Activated CD8-positive, alpha-beta memory T cell treated with anti-CD3 and anti-CD28 coated beads, Interleukin-2, amount 10 ng/mL, durations not matched to agents 7 days and 5 days (primary cell): ENCODE measurements around the gene THOC5. TPM values are rescaled to one million over a fixed set of nuclear protein-coding genes. Genes with fewer than 3 reads are reported as not detected.

ENCODE experiments used
- ATAC-seq: fragments of 150-1000 bp; cut with Tn5 transposase; one replicate; pipeline ENCODE4 v1.10.0; 2021; ENCODE audit warnings: moderate library complexity
- CTCF ChIA-PET: fragments of 350-600 bp; sonication (Branson Sonifier 250); formaldehyde crosslinking; loops from one replicate; lab custom pipeline; 2021; ENCODE audit warnings: antibody characterized with exemption; lab: Charles Lee
- DNase-seq: peaks from one replicate; pipeline ENCODE4 v3.0.0-alpha.2; 2020
- H3K27ac Mint-ChIP-seq: one replicate; pipeline ENCODE4 v1.8.0; 2021; ENCODE audit warnings: mild to moderate bottlenecking, mixed read lengths
- H3K27me3 Mint-ChIP-seq: one replicate; pipeline ENCODE4 v1.8.0; 2021; ENCODE audit warnings: mixed read lengths
- H3K36me3 Mint-ChIP-seq: one replicate; pipeline ENCODE4 v1.8.0; 2021; ENCODE audit warnings: mild to moderate bottlenecking, mixed read lengths
- H3K4me1 Mint-ChIP-seq: one replicate; pipeline ENCODE4 v1.8.0; 2021; ENCODE audit warnings: mixed read lengths
- H3K4me3 Mint-ChIP-seq: one replicate; pipeline ENCODE4 v1.8.0; 2021; ENCODE audit warnings: mild to moderate bottlenecking, moderate library complexity, mixed read lengths
- H3K9me3 Mint-ChIP-seq: one replicate; pipeline ENCODE4 v1.8.0; 2022; ENCODE audit warnings: low read depth, mixed read lengths
- total RNA-seq, 2 experiments: library from RNA; stranded (reverse); gene quantifications; one replicate each; pipeline ENCODE4 v1.2.3, GENCODE V29; 2021

The THOC5 gene
- total RNA-seq, 2 experiments from 2014 or later: 57.5 to 62.9 TPM

GRCh38 chr22:29484642-29485041 is 68.9 kb downstream of the THOC5 start:
- Mint-ChIP-seq H3K9me3 (no peaks in the 10 kb centered on the region), H3K36me3 (peaks cover 2% of the 10 kb centered on the region), H3K27ac (no peak overlapping the region), H3K4me3 (no peak overlapping the region), H3K4me1 (peaks cover 9% of the 10 kb centered on the region), H3K27me3 (peaks cover 16% of the 10 kb centered on the region)
- no peak for ATAC-seq
- CTCF ChIA-PET: interaction anchor here (1.2 kb wide), 1 partner anchor 14 kb away, joined by 4 read pairs; no protein-coding TSS in a partner anchor
- no peak for DNase-seq

GRCh38 chr22:29483254-29483653 is 70.3 kb downstream of the THOC5 start:
- Mint-ChIP-seq H3K4me1 (peaks cover 13% of the 10 kb centered on the region), H3K36me3 (peaks cover 3% of the 10 kb centered on the region), H3K27me3 (peaks cover 29% of the 10 kb centered on the region), H3K4me3 (no peak overlapping the region), H3K27ac (no peak overlapping the region), H3K9me3 (no peaks in the 10 kb centered on the region)
- ATAC-seq (no peak), DNase-seq (no peak)
- CTCF ChIA-PET: interaction anchor here (0.8 to 2.0 kb wide), 3 partner anchors 10 to 85 kb away, joined by 3 to 11 read pairs (median 3); no protein-coding TSS in a partner anchor

GRCh38 chr22:29482726-29483125 is 70.8 kb downstream of the THOC5 start:
- Mint-ChIP-seq H3K9me3 (no peaks in the 10 kb centered on the region), H3K36me3 (peaks cover 3% of the 10 kb centered on the region), H3K27me3 (peaks cover 35% of the 10 kb centered on the region), H3K4me3 (no peak overlapping the region), H3K27ac (no peak overlapping the region), H3K4me1 (peaks cover 13% of the 10 kb centered on the region)
- DNase-seq (no peak), ATAC-seq (no peak)
- CTCF ChIA-PET: interaction anchor here (1.4 to 2.0 kb wide), 3 partner anchors 10 to 42 kb away, joined by 3 to 11 read pairs (median 4); no protein-coding TSS in a partner anchor

GRCh38 chr22:29482253-29482652 is 71.3 kb downstream of the THOC5 start:
- H3K27ac Mint-ChIP-seq: no peak overlapping the region
- no peak overlapping the region for H3K4me3 Mint-ChIP-seq
- CTCF ChIA-PET: interaction anchor here (1.4 to 2.0 kb wide), 3 partner anchors 9 to 42 kb away, joined by 3 to 11 read pairs (median 4); no protein-coding TSS in a partner anchor
- H3K27me3 Mint-ChIP-seq: peaks cover 37% of the 10 kb centered on the region
- peaks cover 13% of the 10 kb centered on the region for H3K4me1 Mint-ChIP-seq
- no peak for DNase-seq
- no peaks in the 10 kb centered on the region for H3K9me3 Mint-ChIP-seq
- ATAC-seq: no peak
- H3K36me3 Mint-ChIP-seq: peaks cover 3% of the 10 kb centered on the region

GRCh38 chr22:29481265-29482000 is 72.1 kb downstream of the THOC5 start:
- H3K4me3 Mint-ChIP-seq: peak overlapping the region; percentile 68
- H3K27me3 Mint-ChIP-seq: peaks cover 40% of the 10 kb centered on the region
- peaks cover 3% of the 10 kb centered on the region for H3K36me3 Mint-ChIP-seq

GRCh38 chr22:29480512-29481264 is 72.9 kb downstream of the THOC5 start:
- peaks cover 40% of the 10 kb centered on the region for H3K27me3 Mint-ChIP-seq
- H3K4me3 Mint-ChIP-seq: peak overlapping the region; percentile 68
- peak; percentile 84 for ATAC-seq
- no peaks in the 10 kb centered on the region for H3K9me3 Mint-ChIP-seq
- peak overlapping the region; percentile 41 for H3K27ac Mint-ChIP-seq
- H3K36me3 Mint-ChIP-seq: peaks cover 3% of the 10 kb centered on the region
- DNase-seq: peak; percentile 73
- H3K4me1 Mint-ChIP-seq: peaks cover 13% of the 10 kb centered on the region
- CTCF ChIA-PET: interaction anchor here (0.7 kb wide), 1 partner anchor 42 kb away, joined by 3 read pairs; no protein-coding TSS in a partner anchor

More at GRCh38 chr22:29481265-29482000, 72.1 kb downstream of the THOC5 start:
- CTCF ChIA-PET: interaction anchor here (1.5 to 2.0 kb wide), 2 partner anchors 10 to 43 kb away, joined by 4 to 11 read pairs; no protein-coding TSS in a partner anchor
- no peak for ATAC-seq
- peak overlapping the region; percentile 57 for H3K27ac Mint-ChIP-seq
- H3K4me1 Mint-ChIP-seq: peaks cover 13% of the 10 kb centered on the region
- H3K9me3 Mint-ChIP-seq: no peaks in the 10 kb centered on the region
- DNase-seq: no peak

GRCh38 chr22:29480262-29480511 is 73.4 kb downstream of the THOC5 start:
- CTCF ChIA-PET: interaction anchor here (0.7 kb wide), 1 partner anchor 41 kb away, joined by 3 read pairs; no protein-coding TSS in a partner anchor
- Mint-ChIP-seq H3K9me3 (no peaks in the 10 kb centered on the region), H3K4me1 (peaks cover 13% of the 10 kb centered on the region), H3K36me3 (peaks cover 3% of the 10 kb centered on the region), H3K27me3 (peaks cover 40% of the 10 kb centered on the region), H3K27ac (no peak overlapping the region), H3K4me3 (no peak overlapping the region)
- ATAC-seq: no peak
- DNase-seq: no peak

- H3K27me3 Mint-ChIP-seq: peaks cover 40% of the 10 kb centered on the region
- CTCF ChIA-PET: no interaction called here
- H3K4me3 Mint-ChIP-seq: peak within 1 kb of the TSS; percentile 68
- no peak for ATAC-seq
- DNase-seq: no peak
- H3K4me1 Mint-ChIP-seq: peaks cover 13% of the 10 kb centered on the region
- no peak within 1 kb of the TSS for H3K27ac Mint-ChIP-seq
- H3K9me3 Mint-ChIP-seq: no peaks in the 10 kb centered on the region
- peaks cover 3% of the 10 kb centered on the region for H3K36me3 Mint-ChIP-seq
Measured at GRCh38 chr22:29479417-29480261, 73.9 kb downstream of the THOC5 start, which contains the start of gene NEFH. Gene NEFH, plus strand, starts transcription at chr22:29480218. Its CDS starts 45 bp downstream, at chr22:29480263.

GRCh38 chr22:29478326-29479276 is 75.0 kb downstream of the THOC5 start:
- DNase-seq (no peak), ATAC-seq (no peak)
- H3K36me3 Mint-ChIP-seq: peaks cover 3% of the 10 kb centered on the region
- H3K4me1 Mint-ChIP-seq: peaks cover 13% of the 10 kb centered on the region
- CTCF ChIA-PET: no interaction called here
- H3K27ac Mint-ChIP-seq: no peak overlapping the region
- H3K27me3 Mint-ChIP-seq: peaks cover 43% of the 10 kb centered on the region
- H3K9me3 Mint-ChIP-seq: no peaks in the 10 kb centered on the region
- no peak overlapping the region for H3K4me3 Mint-ChIP-seq

GRCh38 chr22:29477723-29478318 is 75.7 kb downstream of the THOC5 start:
- no peak for DNase-seq
- Mint-ChIP-seq H3K36me3 (peaks cover 3% of the 10 kb centered on the region), H3K4me3 (no peak overlapping the region), H3K27me3 (peaks cover 43% of the 10 kb centered on the region), H3K27ac (no peak overlapping the region), H3K4me1 (peaks cover 13% of the 10 kb centered on the region), H3K9me3 (no peaks in the 10 kb centered on the region)
- CTCF ChIA-PET: no interaction called here
- no peak for ATAC-seq

- CTCF ChIA-PET: no interaction called here
- no peak for ATAC-seq
- peaks cover 3% of the 10 kb centered on the region for H3K36me3 Mint-ChIP-seq
- H3K4me3 Mint-ChIP-seq: no peak overlapping the region
- H3K27ac Mint-ChIP-seq: no peak overlapping the region
- DNase-seq: no peak
- H3K4me1 Mint-ChIP-seq: peaks cover 6% of the 10 kb centered on the region
- peaks cover 33% of the 10 kb centered on the region for H3K27me3 Mint-ChIP-seq
- H3K9me3 Mint-ChIP-seq: no peaks in the 10 kb centered on the region
Measured at GRCh38 chr22:29476116-29476515, 77.4 kb downstream of the THOC5 start.

GRCh38 chr22:29475550-29475949 is 78.0 kb downstream of the THOC5 start:
- no peak for ATAC-seq
- H3K36me3 Mint-ChIP-seq: peaks cover 3% of the 10 kb centered on the region
- H3K9me3 Mint-ChIP-seq: no peaks in the 10 kb centered on the region
- peaks cover 30% of the 10 kb centered on the region for H3K27me3 Mint-ChIP-seq
- H3K27ac Mint-ChIP-seq: no peak overlapping the region
- H3K4me1 Mint-ChIP-seq: peaks cover 6% of the 10 kb centered on the region
- no peak for DNase-seq
- no peak overlapping the region for H3K4me3 Mint-ChIP-seq
- CTCF ChIA-PET: no interaction called here
